ENCODE data around the gene RASA3.
"Not testable (repeated sequence)": the region's sequence is repeated elsewhere in the genome, so short reads cannot be mapped to it uniquely, and the experiment has no call there.

The RASA3 gene

GRCh38 chr13:114025714-114026431 is 106.5 kb downstream of the RASA3 start:
- Mint-ChIP-seq H3K27ac (no peak overlapping the region), H3K9me3 (peaks cover 1% of the 10 kb centered on the region), H3K27me3 (no peaks in the 10 kb centered on the region), H3K36me3 (peaks cover 63% of the 10 kb centered on the region), H3K4me1 (peaks cover 2% of the 10 kb centered on the region), H3K4me3 (no peak overlapping the region)
- CTCF ChIA-PET: no interaction called here
- DNase-seq: no peak

- DNase-seq: no peak
- CTCF ChIA-PET: no interaction called here
- Mint-ChIP-seq H3K27ac (no peak overlapping the region), H3K27me3 (no peaks in the 10 kb centered on the region), H3K9me3 (no peaks in the 10 kb centered on the region), H3K4me3 (no peak overlapping the region), H3K36me3 (peaks cover 64% of the 10 kb centered on the region), H3K4me1 (peaks cover 2% of the 10 kb centered on the region)
Measured at GRCh38 chr13:114025405-114025713, 107.1 kb downstream of the RASA3 start.

- no peak for DNase-seq
- no peaks in the 10 kb centered on the region for H3K9me3 Mint-ChIP-seq
- H3K36me3 Mint-ChIP-seq: peaks cover 62% of the 10 kb centered on the region
- peaks cover 2% of the 10 kb centered on the region for H3K4me1 Mint-ChIP-seq
- no peak overlapping the region for H3K4me3 Mint-ChIP-seq
- CTCF ChIA-PET: no interaction called here
- H3K27ac Mint-ChIP-seq: no peak overlapping the region
- H3K27me3 Mint-ChIP-seq: no peaks in the 10 kb centered on the region
Measured at GRCh38 chr13:114024603-114025404, 107.6 kb downstream of the RASA3 start.

- Mint-ChIP-seq H3K36me3 (peaks cover 63% of the 10 kb centered on the region), H3K9me3 (no peaks in the 10 kb centered on the region), H3K27me3 (no peaks in the 10 kb centered on the region), H3K4me1 (peaks cover 2% of the 10 kb centered on the region), H3K4me3 (no peak overlapping the region), H3K27ac (peak overlapping the region; percentile 42)
- no peak for DNase-seq
- CTCF ChIA-PET: no interaction called here
Measured at GRCh38 chr13:114023716-114024602, 108.5 kb downstream of the RASA3 start.

- no peak overlapping the region for H3K4me3 Mint-ChIP-seq
- DNase-seq: no peak
- no peaks in the 10 kb centered on the region for H3K9me3 Mint-ChIP-seq
- no peaks in the 10 kb centered on the region for H3K27me3 Mint-ChIP-seq
- CTCF ChIA-PET: no interaction called here
- no peak overlapping the region for H3K27ac Mint-ChIP-seq
- peaks cover 66% of the 10 kb centered on the region for H3K36me3 Mint-ChIP-seq
- peaks cover 2% of the 10 kb centered on the region for H3K4me1 Mint-ChIP-seq
Measured at GRCh38 chr13:114022876-114023275, 109.5 kb downstream of the RASA3 start.

GRCh38 chr13:114022309-114022669 is 110.1 kb downstream of the RASA3 start:
- Mint-ChIP-seq H3K4me1 (peaks cover 2% of the 10 kb centered on the region), H3K9me3 (no peaks in the 10 kb centered on the region), H3K4me3 (no peak overlapping the region), H3K27me3 (no peaks in the 10 kb centered on the region), H3K36me3 (peaks cover 64% of the 10 kb centered on the region), H3K27ac (no peak overlapping the region)
- CTCF ChIA-PET: no interaction called here
- no peak for DNase-seq

GRCh38 chr13:114021464-114022308 is 110.7 kb downstream of the RASA3 start:
- peaks cover 2% of the 10 kb centered on the region for H3K4me1 Mint-ChIP-seq
- CTCF ChIA-PET: no interaction called here
- H3K27ac Mint-ChIP-seq: no peak overlapping the region
- H3K4me3 Mint-ChIP-seq: no peak overlapping the region
- DNase-seq: no peak
- no peaks in the 10 kb centered on the region for H3K27me3 Mint-ChIP-seq
- peaks cover 63% of the 10 kb centered on the region for H3K36me3 Mint-ChIP-seq
- no peaks in the 10 kb centered on the region for H3K9me3 Mint-ChIP-seq

- H3K27ac Mint-ChIP-seq: peak overlapping the region; percentile 42
- H3K4me1 Mint-ChIP-seq: peaks cover 2% of the 10 kb centered on the region
- no peak for DNase-seq
- H3K9me3 Mint-ChIP-seq: no peaks in the 10 kb centered on the region
- peaks cover 63% of the 10 kb centered on the region for H3K36me3 Mint-ChIP-seq
- no peaks in the 10 kb centered on the region for H3K27me3 Mint-ChIP-seq
- no peak overlapping the region for H3K4me3 Mint-ChIP-seq
- CTCF ChIA-PET: no interaction called here
Measured at GRCh38 chr13:114020750-114021463, 111.5 kb downstream of the RASA3 start.

- CTCF ChIA-PET, H3K9me3 Mint-ChIP-seq, H3K4me1 Mint-ChIP-seq, H3K27ac Mint-ChIP-seq, H3K27me3 Mint-ChIP-seq, DNase-seq, H3K4me3 Mint-ChIP-seq: not testable (repeated sequence)
- peaks cover 59% of the 10 kb centered on the region for H3K36me3 Mint-ChIP-seq
Measured at GRCh38 chr13:114020134-114020533, 112.3 kb downstream of the RASA3 start.

GRCh38 chr13:114019367-114019766 is 113.1 kb downstream of the RASA3 start:
- H3K27ac Mint-ChIP-seq: no peak overlapping the region

GRCh38 chr13:114018461-114019055 is 113.9 kb downstream of the RASA3 start:
- CTCF ChIA-PET: no interaction called here
- peak overlapping the region; percentile 60 for H3K27ac Mint-ChIP-seq
- peaks cover 54% of the 10 kb centered on the region for H3K36me3 Mint-ChIP-seq
- DNase-seq: no peak
- no peaks in the 10 kb centered on the region for H3K4me1 Mint-ChIP-seq
- H3K9me3 Mint-ChIP-seq: no peaks in the 10 kb centered on the region
- no peak overlapping the region for H3K4me3 Mint-ChIP-seq
- H3K27me3 Mint-ChIP-seq: no peaks in the 10 kb centered on the region

More at GRCh38 chr13:114019367-114019766, 113.1 kb downstream of the RASA3 start:
- CTCF ChIA-PET: no interaction called here
- Mint-ChIP-seq H3K27me3 (no peaks in the 10 kb centered on the region), H3K36me3 (peaks cover 57% of the 10 kb centered on the region), H3K4me1 (peaks cover 2% of the 10 kb centered on the region), H3K4me3 (no peak overlapping the region), H3K9me3 (no peaks in the 10 kb centered on the region)
- DNase-seq: peak; percentile 49

GRCh38 chr13:114017966-114018365 is 114.5 kb downstream of the RASA3 start:
- H3K4me1 Mint-ChIP-seq: no peaks in the 10 kb centered on the region
- H3K9me3 Mint-ChIP-seq: no peaks in the 10 kb centered on the region
- H3K27me3 Mint-ChIP-seq: no peaks in the 10 kb centered on the region
- H3K27ac Mint-ChIP-seq: peak overlapping the region; percentile 60
- peaks cover 50% of the 10 kb centered on the region for H3K36me3 Mint-ChIP-seq
- DNase-seq: no peak
- no peak overlapping the region for H3K4me3 Mint-ChIP-seq
- CTCF ChIA-PET: no interaction called here

- H3K27ac Mint-ChIP-seq: no peak overlapping the region
- DNase-seq: no peak
- no peaks in the 10 kb centered on the region for H3K4me1 Mint-ChIP-seq
- no peak overlapping the region for H3K4me3 Mint-ChIP-seq
- H3K27me3 Mint-ChIP-seq: no peaks in the 10 kb centered on the region
- CTCF ChIA-PET: no interaction called here
- H3K36me3 Mint-ChIP-seq: peaks cover 48% of the 10 kb centered on the region
- no peaks in the 10 kb centered on the region for H3K9me3 Mint-ChIP-seq
Measured at GRCh38 chr13:114017028-114017630, 115.3 kb downstream of the RASA3 start.

Measured in activated naive CD4-positive, alpha-beta T cell treated with anti-CD3 and anti-CD28 coated beads, Interleukin-2, amount 10 ng/mL, durations not matched to agents 7 days and 5 days (primary cell).